IPS DF 4.7 (cell line): ENCODE results near the gene TBX21.
"Not testable (repeated sequence)": the region's sequence is repeated elsewhere in the genome, so short reads cannot be mapped to it uniquely, and the experiment has no call there.

Experiments used
- DNase-seq: peaks from one replicate; pipeline ENCODE4 v3.0.0-alpha.2; 2013; ENCODE audit warnings: low spot score; ENCODE audit errors: extremely low read depth

The TBX21 gene

GRCh38 chr17:47730681-47731080 is 2.4 kb upstream of the TBX21 start:
- no peak for DNase-seq

GRCh38 chr17:47731396-47731795 is 1.6 kb upstream of the TBX21 start:
- DNase-seq = no peak

GRCh38 chr17:47732399-47733046 is 513 bp upstream of the TBX21 start:
- no peak for DNase-seq

- DNase-seq = no peak
These were observed 806 bp downstream of the TBX21 start for GRCh38 chr17:47733674-47734410.

GRCh38 chr17:47735139-47735464 is 2.1 kb downstream of the TBX21 start:
- no peak for DNase-seq

GRCh38 chr17:47735536-47736011 is 2.5 kb downstream of the TBX21 start:
- no peak for DNase-seq

- DNase-seq = no peak
These were observed 3.8 kb downstream of the TBX21 start for GRCh38 chr17:47736501-47737495.

- DNase-seq = no peak
These were observed 5.1 kb downstream of the TBX21 start for GRCh38 chr17:47738178-47738577.

GRCh38 chr17:47739150-47739549 is 6.1 kb downstream of the TBX21 start:
- no peak for DNase-seq

GRCh38 chr17:47739945-47740344 is 6.9 kb downstream of the TBX21 start:
- DNase-seq = not testable (repeated sequence)

- DNase-seq = no peak
These were observed 8.2 kb downstream of the TBX21 start for GRCh38 chr17:47741109-47741792.

- no peak for DNase-seq
These were observed 8.7 kb downstream of the TBX21 start for GRCh38 chr17:47741793-47742145.

GRCh38 chr17:47742319-47743181 is 9.5 kb downstream of the TBX21 start:
- no peak for DNase-seq

GRCh38 chr17:47744168-47745036 is 11.4 kb downstream of the TBX21 start:
- no peak for DNase-seq

- DNase-seq = no peak
These were observed 12.0 kb downstream of the TBX21 start for GRCh38 chr17:47745037-47745380.

- no peak for DNase-seq
These were observed 18.4 kb downstream of the TBX21 start for GRCh38 chr17:47751471-47751870.

- DNase-seq = no peak
These were observed 24.4 kb downstream of the TBX21 start for GRCh38 chr17:47757386-47757785.

GRCh38 chr17:47760409-47761140 is 27.5 kb downstream of the TBX21 start:
- no peak for DNase-seq

- DNase-seq = no peak
These were observed 29.7 kb downstream of the TBX21 start for GRCh38 chr17:47762728-47763127.
